Subcutaneous adipose tissue (tissue), 4 donors: Measurements from ENCODE around the gene GTF2F1. TPM values are rescaled to one million over a fixed set of nuclear protein-coding genes. Genes with fewer than 3 reads are reported as not detected.

Experiments
- total RNA-seq, 4 donors: library from RNA; depleted of rRNA; stranded (reverse); fragments of >200 nt; gene quantifications; one replicate each; pipeline ENCODE4 v1.1.0, GENCODE V29; 2016
- TF ChIP-seq, protein P1 (sequence below): fragments of 450-650 bp; IDR thresholded peaks from one replicate; pipeline ENCODE4 v1.5.1; 2016; ENCODE audit warnings: low read depth, mild to moderate bottlenecking, control low read depth, antibody characterized with exemption, moderate library complexity

GTF2F1 gene
- total RNA-seq, 4 donors from 2014 or later: 27.9 to 41.6 (median 33.8) TPM

- TF ChIP-seq, protein P1, sequence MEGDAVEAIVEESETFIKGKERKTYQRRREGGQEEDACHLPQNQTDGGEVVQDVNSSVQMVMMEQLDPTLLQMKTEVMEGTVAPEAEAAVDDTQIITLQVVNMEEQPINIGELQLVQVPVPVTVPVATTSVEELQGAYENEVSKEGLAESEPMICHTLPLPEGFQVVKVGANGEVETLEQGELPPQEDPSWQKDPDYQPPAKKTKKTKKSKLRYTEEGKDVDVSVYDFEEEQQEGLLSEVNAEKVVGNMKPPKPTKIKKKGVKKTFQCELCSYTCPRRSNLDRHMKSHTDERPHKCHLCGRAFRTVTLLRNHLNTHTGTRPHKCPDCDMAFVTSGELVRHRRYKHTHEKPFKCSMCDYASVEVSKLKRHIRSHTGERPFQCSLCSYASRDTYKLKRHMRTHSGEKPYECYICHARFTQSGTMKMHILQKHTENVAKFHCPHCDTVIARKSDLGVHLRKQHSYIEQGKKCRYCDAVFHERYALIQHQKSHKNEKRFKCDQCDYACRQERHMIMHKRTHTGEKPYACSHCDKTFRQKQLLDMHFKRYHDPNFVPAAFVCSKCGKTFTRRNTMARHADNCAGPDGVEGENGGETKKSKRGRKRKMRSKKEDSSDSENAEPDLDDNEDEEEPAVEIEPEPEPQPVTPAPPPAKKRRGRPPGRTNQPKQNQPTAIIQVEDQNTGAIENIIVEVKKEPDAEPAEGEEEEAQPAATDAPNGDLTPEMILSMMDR: no peak
Observed at GRCh38 chr19:6375411-6376010, 17.5 kb downstream of the GTF2F1 start, which contains the start of gene PSPN. Gene PSPN (minus strand): TSS chr19:6375933. CDS start chr19:6375849, 84 bp downstream.

DNA sequence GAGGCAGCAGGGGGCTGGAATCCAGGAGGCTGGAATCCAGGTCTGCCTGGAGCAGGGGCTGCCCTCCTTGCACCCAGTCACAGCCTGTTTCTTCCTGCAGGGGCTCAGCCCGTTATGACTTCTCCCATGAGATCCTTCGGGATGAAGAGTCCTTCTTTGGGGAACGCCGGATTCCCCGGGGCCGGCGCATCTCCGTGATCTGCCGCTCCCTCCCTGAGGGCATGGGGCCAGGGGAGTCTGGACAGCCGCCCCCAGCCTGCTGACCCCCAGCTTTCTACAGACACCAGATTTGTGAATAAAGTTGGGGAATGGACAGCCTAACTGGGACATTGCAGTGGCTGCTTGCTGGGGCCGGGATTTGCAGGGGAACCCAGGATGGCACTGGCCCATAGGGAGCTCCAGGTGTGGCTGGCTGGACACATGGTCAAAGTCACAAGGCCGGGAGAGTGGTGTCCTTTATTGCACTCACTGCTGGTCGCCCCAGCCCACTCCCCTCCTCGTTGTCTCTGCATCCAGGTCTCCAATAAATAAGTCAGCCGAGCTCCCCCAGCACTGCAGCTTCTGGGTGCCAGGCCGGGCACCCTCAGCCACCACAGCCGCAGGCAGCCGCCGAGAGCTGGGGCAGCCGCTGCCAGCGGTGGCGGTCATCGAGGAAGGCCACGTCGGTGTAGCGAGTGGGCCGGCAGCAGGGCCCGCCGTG lies 18.1 kb downstream of the GTF2F1 start:
- TF ChIP-seq, protein P1: no peak

DNA sequence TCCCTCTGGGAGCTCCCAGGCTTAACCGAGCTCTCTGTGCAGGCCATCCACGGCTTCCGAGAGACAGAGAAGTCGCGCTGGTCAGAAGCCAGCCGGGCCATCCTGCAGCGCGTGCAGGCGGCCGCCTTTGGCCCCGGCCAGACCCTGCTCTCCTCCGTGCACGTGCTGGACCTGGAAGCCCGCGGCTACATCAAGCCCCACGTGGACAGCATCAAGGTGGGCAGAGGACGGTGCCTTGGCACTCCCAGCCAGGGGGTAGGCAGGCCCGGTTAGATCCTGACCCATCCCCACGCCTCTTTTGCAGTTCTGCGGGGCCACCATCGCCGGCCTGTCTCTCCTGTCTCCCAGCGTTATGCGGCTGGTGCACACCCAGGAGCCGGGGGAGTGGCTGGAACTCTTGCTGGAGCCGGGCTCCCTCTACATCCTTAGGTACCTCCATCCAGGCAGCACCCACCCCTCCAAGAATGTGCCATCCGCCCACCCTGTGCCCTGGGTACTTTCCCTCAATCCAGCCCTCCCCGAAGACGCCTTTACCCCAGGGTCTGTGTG lies 18.7 kb downstream of the GTF2F1 start:
- TF ChIP-seq, protein P1: no peak

DNA sequence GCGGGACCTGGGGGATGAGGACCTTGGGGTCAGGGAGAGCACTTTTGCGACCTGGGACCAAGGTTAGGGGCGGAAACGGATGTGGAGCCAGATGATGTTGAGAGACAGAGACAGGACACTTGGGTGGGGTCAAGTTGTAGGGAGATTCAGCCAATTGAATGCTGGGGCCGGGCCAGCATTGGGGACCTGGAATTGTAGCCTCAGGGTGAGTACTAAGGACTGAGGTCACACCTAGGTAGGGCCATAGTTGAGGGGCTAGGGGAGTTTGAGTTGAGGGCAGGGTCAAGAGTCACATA lies 19.2 kb downstream of the GTF2F1 start:
- TF ChIP-seq, protein P1: no peak

DNA sequence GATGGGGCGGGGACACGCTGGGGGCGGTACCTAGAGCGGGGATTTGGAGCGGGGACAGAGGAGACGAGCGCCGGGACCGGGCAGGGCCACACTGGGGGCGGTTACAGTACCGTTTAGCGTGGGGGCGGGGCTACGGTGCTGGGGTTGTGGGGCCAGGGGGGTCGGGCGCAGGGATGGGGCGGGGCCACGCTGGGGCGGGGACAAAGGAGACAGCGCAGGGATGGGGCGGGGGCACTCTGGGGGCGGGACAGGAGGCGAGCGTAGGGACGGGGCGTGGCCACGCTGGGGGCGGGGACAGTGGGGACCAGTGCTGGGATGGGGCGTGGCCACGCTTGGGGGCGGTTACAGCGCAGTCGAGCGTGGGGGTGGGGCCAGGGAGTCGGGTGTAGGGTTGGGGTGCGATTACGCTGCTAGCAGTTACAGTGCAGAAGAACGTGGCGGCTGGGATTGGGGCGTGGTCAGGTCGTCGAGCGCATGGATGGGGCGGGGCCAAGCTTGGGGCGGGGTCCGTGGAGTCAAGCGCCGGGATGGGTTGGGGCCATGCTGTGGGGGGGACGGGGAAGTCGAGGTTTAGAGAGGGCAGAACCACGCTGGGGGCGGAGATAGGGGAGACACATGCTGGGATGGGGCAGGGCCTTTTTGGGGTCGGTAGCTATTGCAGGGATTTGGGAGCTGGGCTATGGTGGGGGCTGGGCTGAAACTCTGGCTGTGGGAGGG lies 19.7 kb downstream of the GTF2F1 start:
- TF ChIP-seq, protein P1: no peak

DNA sequence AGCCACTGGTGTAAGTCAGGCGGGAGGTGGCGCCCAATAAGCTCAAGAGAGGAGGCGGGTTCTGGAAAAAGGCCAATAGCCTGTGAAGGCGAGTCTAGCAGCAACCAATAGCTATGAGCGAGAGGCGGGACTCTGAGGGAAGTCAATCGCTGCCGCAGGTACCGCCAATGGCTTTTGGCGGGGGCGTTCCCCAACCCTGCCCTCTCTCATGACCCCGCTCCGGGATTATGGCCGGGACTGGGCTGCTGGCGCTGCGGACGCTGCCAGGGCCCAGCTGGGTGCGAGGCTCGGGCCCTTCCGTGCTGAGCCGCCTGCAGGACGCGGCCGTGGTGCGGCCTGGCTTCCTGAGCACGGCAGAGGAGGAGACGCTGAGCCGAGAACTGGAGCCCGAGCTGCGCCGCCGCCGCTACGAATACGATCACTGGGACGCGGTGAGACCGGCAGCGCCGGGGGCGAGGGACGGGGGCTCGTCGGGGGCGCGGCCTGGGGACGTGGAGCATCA lies 20.3 kb downstream of the GTF2F1 start, which contains the start of gene ALKBH7:
Gene ALKBH7 (plus strand): TSS at position 201 of the 502 bp plus-strand sequence. CDS start 27 bp downstream, at position 228.
- TF ChIP-seq, protein P1: no peak

- TF ChIP-seq, protein P1: no peak
Observed at GRCh38 chr19:6364353-6364752, 28.6 kb downstream of the GTF2F1 start.
